ENCODE measurements around the gene SOX4. TPM values are rescaled to one million over a fixed set of nuclear protein-coding genes. Genes with fewer than 3 reads are reported as not detected.

The SOX4 gene
- 10 to 100 TPM; 12.7 to 27.9 TPM for total RNA-seq

DNA sequence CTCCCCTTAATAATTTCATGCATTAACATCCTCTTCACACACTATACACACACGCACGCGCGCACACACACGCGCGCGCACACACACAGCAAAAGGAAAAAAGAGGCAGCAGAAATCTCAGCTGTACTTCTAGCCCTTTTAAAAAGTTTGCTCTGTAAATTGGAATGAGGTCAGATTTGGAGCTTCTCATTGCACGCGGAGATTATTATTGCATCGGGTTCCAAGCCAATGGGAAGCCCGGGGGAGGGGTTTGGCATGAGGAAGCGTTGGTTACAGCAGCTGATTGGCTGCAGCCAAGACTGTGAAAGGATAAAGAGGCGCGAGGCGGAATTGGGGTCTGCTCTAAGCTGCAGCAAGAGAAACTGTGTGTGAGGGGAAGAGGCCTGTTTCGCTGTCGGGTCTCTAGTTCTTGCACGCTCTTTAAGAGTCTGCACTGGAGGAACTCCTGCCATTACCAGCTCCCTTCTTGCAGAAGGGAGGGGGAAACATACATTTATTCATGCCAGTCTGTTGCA, at the start of gene SOX4:
Gene SOX4 (plus strand): TSS at position 340 of the 515 bp plus-strand sequence. CDS start 784 bp downstream, outside the sequence.

Small RNA genes lying within 50 kb of the gene (small RNA-seq; reads per million reads assigned to genes)
- gene BOLA2P3: 0.34 to 0.47 reads per million in 2 donors

Data from melanocyte of skin (primary cell).